ENCODE data around the gene STRN3.

- TF ChIP-seq CTCF (IDR thresholded peaks at IDR 0.05) (no peak), POLR2A (IDR thresholded peaks at IDR 0.05) (no peak)
These were observed 28.0 kb downstream of the STRN3 start for GRCh38 chr14:30998100-30998706.

All from right lobe of liver (tissue), 4 donors.